Stimulated activated CD4-positive, alpha-beta T cell treated with anti-CD3 and anti-CD28 coated beads, TNF-alpha, amount 100 ng/mL, for 4 hours (primary cell): ENCODE measurements around the gene MXRA7.

Experiments
- DNase-seq, 3 experiments: peaks; one replicate each; pipeline ENCODE4 v3.0.0-alpha.2; 2020; ENCODE audit warnings: low read depth in 3 of 3

Gene MXRA7

DNA sequence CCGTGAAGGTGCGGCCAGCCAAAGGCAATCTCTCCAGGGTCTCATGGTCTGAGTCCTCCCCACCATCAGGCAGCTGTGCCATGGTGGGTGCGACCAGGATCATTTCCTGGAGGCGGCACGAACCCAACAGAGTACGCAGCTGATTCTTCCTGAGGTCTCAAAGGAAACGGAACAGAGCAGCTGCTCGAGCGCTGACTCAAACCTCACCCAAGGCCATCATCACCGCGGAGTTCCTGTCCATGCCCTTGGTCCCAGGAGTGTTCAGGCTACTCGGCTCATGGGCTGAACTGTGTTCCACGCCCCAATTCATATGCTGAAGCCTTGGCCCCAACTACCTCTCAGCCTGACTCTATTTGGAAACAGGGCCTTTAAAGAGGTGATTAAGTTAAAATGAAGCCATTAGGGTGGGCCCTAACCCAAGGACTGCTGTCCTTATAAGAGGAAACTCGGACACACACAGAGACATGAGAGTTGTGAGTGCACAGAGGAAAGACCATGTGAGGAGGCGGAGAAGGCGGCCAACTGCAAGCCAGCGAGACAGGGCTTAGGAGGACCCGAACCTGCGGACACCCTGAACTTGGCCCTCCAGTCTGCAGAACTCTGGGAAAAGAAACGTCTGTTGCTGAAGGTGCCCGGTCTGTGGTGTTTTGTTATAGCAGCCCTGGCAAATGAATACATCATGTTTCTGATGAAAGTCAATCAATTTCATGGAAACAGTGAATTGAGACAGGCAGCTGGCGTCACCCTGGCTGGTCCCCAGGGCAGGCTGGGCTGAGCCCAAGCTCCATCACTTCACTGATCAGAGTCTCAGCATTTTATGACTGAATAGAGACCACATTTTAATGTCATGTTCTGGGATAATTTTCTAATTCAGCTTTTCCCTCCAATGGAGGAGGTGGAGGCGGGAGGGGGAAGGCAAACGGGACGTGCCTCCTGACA, 13.7 kb downstream of the MXRA7 start:
- no peak for DNase-seq

GRCh38 chr17:76695059-76695831, 15.5 kb downstream of the MXRA7 start:
- no peak for DNase-seq

GRCh38 chr17:76691379-76692191, 19.2 kb downstream of the MXRA7 start:
- DNase-seq, result no peak

GRCh38 chr17:76690596-76691280, 20.0 kb downstream of the MXRA7 start:
- no peak for DNase-seq

DNA sequence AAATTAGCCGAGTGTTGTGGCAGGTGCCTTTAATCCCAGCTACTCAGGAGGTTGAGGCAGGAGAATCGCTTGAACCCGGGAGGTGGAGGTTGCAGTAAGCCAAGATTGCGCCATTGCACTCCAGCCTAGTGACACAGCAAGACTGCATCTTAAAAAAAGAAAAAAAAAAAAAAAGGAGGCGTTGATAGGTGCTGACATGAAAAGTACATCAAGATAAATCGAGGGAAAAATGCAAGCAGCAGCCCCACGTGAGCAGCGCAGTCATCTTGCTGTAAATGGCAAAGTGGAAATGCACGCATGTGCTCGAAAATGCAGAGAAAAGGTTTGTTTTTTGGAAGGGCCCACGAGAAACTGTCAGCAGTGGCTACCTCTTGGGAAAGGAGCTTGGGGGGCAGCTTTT, 20.9 kb downstream of the MXRA7 start:
- no peak for DNase-seq

DNA sequence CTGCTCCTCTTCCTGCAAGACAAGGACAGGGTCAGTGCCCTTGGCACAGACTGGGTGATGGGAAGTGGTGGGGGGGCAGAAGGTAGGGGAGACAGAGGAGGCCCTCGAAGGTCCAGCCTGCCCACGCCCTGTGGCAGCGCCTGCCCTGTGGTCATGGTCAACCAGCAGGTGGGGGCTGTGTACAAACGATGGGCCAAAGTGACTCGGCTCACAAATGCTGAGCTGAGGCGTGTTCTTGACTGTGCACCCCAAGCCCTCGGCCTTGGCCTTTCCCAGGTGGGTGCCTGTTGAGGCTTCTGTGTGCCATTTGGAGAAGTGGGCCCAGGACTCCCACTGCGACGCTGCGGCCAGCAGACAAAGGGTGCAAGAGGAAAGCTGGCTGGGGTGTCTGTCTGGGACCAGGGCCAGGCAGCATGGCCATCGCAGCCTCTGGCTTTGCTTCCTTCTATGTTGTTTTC, 22.6 kb downstream of the MXRA7 start:
- no peak for DNase-seq

DNA sequence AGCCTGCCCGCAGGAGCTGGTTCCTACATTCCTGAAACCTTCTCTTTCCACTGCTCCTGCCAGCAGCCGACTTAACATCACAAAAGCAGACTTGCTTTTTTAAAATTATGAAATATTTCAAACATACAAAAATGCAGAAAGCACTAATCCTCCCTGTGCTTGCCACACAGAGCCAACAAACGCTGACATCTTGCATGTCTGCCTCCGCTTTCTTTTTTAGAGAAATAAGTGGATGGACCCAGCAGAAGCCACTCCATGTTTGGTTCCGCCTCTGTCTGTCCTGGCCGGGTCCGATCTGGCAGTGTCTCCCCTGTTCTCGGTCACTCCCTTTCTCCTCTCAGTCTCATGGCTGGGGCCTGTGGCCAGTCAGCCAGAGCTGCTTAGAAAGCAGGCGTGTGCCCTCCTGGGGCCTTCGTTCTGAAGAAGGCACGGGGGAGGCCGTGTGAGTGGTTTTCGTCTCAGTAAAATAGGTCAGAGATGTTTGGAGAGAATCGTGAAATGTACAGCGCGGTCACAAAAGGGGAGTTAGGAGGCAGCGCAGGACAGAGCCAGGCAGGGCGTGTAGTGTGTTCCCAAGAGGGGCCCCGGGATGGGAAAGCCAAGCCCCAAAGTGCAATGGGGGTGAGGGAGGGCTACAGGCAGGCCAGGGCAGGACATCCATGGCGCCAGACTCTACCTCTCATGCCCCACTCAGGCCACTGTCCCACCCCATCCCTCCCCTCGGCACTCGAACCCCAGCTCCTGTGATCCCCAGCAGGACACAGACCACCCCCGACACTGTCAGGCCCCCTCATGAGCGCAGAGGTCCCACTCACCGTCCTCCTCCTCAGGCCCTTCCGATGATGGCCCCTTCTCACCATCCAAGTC, 23.2 kb downstream of the MXRA7 start:
- no peak for DNase-seq

- no peak for DNase-seq
These were observed 24.0 kb downstream of the MXRA7 start for GRCh38 chr17:76686538-76687297.

DNA sequence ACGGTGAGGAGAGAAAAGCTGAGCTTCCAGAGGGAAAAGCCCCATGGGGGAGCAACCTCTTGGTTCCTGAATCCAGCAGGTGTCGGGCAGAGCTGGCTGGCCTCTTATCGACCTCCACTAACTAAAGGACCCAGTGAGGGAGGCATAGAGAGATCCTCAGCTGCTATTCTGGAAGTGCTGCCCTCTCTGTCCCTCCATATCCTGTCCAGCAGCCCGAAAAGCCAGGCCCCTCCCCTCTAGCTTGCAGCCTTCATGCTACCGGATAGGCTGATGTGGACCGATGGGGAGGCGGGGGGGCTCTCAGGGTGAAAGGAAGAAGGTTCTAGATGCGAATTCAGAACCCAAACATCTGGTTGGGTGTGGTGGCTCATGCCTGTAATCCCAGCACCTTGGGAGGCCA, 24.9 kb downstream of the MXRA7 start:
- DNase-seq, result no peak

DNA sequence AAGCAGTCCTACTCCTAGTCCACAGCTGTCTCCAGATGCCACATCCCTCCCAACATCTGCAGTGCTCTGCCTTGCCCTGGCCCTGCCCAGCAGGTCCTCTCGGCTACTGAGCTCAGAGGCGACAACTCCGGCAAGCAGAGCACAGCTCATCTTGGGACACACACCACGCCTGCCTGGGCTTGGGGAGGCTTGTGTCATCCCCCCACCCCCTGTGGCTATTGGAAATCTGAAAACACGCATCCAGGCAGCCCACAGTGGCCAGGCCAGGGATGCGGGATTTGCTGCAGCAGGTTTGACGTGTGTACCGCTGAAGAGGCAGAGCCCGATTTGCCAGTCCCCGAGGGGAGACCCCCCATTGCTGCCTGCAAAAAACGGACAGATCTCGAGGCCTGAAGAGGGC, 25.4 kb downstream of the MXRA7 start:
- DNase-seq, result no peak

- DNase-seq, result no peak
These were observed 26.0 kb downstream of the MXRA7 start for GRCh38 chr17:76684756-76685155.

DNA sequence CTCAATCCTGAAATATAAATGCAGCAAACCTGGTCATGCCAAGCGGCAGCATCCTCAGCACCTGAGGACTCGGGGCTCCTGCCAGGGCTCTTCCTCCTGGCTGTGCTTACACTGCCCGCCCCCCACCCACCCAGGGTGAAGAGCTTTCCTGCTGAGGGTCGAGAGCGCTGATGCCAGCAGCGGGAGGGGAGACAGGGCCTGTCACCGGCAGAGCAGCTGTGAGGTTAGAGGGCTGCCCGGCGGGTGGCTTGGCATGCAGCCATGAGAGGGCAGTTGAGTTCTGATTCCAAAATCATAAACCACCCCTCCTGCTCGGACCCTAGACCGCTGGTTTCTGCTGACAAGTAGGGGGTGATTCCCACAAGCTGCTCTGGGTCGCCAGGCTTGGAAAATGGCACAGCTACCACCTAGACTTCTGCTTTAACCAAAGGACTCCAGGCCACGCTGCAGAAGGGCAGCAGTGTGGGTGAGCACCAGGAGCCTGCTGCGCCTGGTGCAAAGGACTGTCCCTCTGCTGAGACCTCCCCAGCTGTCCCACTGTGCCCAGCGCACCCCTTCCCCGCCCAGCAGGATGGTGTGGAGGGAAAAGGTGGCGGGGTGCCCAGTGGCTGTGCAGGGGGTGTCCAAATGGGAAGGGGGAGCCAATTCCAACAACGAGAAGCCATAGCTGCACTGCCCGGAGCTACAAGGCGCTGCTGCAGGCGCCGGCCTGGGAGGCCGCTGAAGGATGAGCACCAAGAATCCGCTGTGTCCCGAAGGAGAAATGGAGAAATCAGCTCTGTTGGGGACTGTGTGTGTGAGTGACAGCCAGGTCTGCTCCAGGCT, 26.6 kb downstream of the MXRA7 start:
- DNase-seq, result no peak

- DNase-seq, result no peak
These were observed 27.6 kb downstream of the MXRA7 start for GRCh38 chr17:76683011-76683755.

DNA sequence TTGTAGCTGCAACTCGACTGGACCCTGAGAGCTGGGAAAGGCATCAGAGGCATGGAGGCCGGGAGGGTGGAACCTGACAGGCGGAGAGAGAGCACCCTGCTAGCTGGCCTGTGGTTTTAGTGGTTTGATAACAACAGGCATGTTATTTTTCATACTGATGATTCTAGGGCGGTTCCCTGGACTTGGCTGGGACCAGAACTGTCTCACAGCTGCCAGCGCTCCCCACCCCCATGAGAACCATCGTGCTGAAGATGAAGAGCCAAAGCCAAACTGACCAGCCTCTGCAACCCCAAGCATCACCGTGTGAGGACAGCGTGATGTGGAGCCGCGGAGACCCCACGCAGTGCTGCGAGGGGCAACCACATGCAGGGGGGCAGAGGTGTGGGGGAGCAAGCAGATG, 28.5 kb downstream of the MXRA7 start:
- no peak for DNase-seq

DNA sequence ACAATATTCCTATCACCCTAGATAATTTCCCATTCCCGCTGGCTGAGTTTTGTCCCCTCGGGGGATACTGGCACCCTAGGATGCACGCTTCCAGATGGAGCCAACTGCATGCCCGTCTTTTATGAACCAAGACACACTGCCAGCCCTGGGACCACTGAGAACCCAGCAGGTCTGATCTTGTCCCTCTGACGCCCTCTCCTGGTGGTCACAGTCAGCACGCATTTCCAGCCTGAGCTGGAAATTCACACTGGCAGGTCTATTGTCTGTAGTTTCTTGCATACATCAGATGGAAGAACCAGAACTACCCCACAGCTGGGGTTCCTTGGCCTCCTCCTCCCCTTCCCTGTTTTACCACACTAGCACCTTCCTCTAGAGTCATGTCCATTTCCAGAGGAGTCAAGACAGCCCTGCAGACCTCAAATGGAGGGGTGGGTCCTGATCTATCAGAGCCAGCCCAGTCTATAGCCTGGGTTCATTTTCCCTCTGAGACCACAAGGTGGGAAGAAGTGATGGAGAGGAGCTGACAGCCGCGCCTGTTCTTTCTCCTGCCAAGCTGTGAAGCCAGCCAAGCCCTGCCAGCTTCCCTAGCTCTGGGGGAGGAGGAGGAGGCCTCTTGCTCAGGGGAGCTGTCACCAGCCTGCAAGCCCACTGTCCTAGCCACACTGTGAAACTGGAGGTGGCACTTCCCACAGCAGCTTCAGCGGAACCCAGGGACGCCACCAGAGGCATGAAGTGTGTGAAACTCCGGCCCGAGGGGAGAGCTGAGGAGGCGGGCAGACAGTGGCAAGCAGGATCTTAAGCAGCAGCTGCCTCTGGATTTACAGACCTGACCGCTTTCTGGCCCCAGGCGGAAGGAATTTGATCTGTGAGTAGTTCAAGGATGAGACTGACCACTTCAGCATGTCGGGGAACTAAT, 29.3 kb downstream of the MXRA7 start:
- peak; percentile 15 to 45 (median 29) for DNase-seq

DNA sequence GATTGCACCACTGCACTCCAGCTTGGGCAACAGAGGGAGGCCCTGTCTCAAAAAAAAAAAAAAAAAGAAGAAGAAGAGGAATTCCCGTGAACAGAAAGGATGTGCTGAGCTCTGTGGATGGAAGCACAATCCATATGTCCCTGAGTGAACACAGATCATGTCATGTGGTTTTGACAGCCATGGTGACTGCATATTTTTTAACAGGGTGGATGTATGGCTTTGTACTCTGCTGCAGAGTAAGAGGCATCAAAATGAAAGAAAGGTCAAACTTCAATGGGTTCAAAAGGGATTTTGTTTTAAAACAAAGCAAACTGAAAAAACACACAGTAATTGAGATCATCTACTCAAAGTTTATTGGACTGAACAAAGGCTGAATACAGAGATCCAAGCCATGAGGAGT, 31.5 kb downstream of the MXRA7 start:
- no peak for DNase-seq

- no peak for DNase-seq
These were observed 32.4 kb downstream of the MXRA7 start for GRCh38 chr17:76678330-76678729.
